ENCODE results near the gene ANKRD52. TPM values are rescaled to one million over a fixed set of nuclear protein-coding genes. Genes with fewer than 3 reads are reported as not detected.
"Not testable (repeated sequence)": the region's sequence is repeated elsewhere in the genome, so short reads cannot be mapped to it uniquely, and the experiment has no call there.

ANKRD52 gene
- total RNA-seq, 1 donor from 2014 or later, result 25.1 TPM

DNA sequence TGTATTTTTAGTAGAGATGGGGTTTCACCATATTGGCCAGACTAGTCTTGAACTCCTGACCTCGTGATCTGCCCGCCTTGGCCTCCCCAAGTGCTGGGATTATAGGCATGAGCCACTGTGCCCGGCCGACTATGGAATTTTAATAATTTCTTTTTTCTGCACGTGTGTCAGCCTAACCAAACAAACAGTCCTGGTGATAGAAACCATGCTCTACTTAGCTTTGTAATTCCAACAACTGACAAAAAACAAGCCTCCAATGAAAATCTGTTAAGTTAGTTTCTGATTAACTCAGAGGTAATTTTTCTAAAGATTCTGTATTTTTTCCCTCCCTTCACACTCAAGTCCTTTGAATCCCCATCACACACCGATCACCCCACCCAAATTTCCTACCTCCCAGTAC is 23.8 kb upstream of the ANKRD52 start:
- no peaks in the 10 kb centered on the region for H3K9me3 ChIP-seq (replicated peaks)
- DNase-seq, result no peak
- H3K27ac ChIP-seq (replicated peaks), result no peak overlapping the region
- no peaks in the 10 kb centered on the region for H3K27me3 ChIP-seq (ENCODE audit: low read depth)
- H3K4me1 ChIP-seq, result peaks cover 15% of the 10 kb centered on the region
- H3K36me3 ChIP-seq, result peaks cover 94% of the 10 kb centered on the region
- TF ChIP-seq, protein P1, sequence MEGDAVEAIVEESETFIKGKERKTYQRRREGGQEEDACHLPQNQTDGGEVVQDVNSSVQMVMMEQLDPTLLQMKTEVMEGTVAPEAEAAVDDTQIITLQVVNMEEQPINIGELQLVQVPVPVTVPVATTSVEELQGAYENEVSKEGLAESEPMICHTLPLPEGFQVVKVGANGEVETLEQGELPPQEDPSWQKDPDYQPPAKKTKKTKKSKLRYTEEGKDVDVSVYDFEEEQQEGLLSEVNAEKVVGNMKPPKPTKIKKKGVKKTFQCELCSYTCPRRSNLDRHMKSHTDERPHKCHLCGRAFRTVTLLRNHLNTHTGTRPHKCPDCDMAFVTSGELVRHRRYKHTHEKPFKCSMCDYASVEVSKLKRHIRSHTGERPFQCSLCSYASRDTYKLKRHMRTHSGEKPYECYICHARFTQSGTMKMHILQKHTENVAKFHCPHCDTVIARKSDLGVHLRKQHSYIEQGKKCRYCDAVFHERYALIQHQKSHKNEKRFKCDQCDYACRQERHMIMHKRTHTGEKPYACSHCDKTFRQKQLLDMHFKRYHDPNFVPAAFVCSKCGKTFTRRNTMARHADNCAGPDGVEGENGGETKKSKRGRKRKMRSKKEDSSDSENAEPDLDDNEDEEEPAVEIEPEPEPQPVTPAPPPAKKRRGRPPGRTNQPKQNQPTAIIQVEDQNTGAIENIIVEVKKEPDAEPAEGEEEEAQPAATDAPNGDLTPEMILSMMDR (IDR thresholded peaks at IDR 0.05; ENCODE audit: borderline replicate concordance), result no peak
- intact Hi-C loops (cut with micrococcal nuclease), result no loop called here
- no peak overlapping the region for H3K4me3 ChIP-seq

DNA sequence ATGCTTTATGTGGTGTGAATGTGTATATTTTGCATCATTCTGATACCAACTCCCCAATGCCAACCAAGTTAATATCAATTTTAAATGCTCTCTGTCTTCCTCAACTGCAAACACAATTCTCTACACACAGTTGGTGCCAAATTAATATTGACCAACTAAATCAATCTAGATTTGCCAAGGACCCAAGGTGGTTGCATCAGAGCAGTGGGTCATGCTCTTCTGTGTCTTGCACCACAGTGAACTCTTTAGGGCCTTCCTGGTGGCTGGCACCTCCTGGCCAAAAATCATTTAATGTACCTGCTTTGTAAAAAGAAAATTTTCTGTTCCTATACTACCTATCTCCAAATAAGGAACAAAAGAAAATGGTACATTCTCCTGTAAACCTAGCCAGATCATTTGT is 22.7 kb upstream of the ANKRD52 start:
- Histone ChIP-seq H3K36me3 (peaks cover 97% of the 10 kb centered on the region), H3K9me3 (replicated peaks) (no peaks in the 10 kb centered on the region), H3K4me3 (no peak overlapping the region), H3K27me3 (ENCODE audit: low read depth) (no peaks in the 10 kb centered on the region), H3K27ac (replicated peaks) (no peak overlapping the region), H3K4me1 (peaks cover 3% of the 10 kb centered on the region)
- TF ChIP-seq, protein P1 (IDR thresholded peaks at IDR 0.05; ENCODE audit: borderline replicate concordance), result no peak
- intact Hi-C loops (cut with micrococcal nuclease), result no loop called here
- no peak for DNase-seq

DNA sequence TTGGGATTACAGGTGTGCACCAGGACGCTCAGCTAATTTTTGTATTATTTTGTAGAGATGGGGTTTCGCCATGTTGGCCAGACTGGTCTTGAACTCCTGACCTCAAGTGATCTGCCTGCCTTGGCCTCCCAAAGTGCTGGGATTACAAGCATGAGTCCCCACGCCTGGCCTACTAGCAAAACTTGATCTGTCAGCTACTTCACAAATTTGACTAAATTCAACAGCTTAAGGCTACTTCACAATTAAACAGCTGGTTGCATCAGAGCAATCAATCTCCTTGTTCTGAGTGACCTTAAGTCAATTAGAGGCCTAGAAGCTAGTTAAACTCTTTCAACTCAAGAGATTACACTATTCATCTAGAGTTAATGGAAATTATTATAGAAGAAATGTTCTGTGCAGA is 20.7 kb upstream of the ANKRD52 start:
- no peak overlapping the region for H3K27ac ChIP-seq (replicated peaks)
- no peak for DNase-seq
- no peaks in the 10 kb centered on the region for H3K27me3 ChIP-seq (ENCODE audit: low read depth)
- H3K9me3 ChIP-seq (replicated peaks), result no peaks in the 10 kb centered on the region
- H3K4me3 ChIP-seq, result no peak overlapping the region
- intact Hi-C loops (cut with micrococcal nuclease), result no loop called here
- TF ChIP-seq, protein P1 (IDR thresholded peaks at IDR 0.05; ENCODE audit: borderline replicate concordance), result no peak
- H3K36me3 ChIP-seq, result peaks cover 99% of the 10 kb centered on the region
- no peaks in the 10 kb centered on the region for H3K4me1 ChIP-seq

DNA sequence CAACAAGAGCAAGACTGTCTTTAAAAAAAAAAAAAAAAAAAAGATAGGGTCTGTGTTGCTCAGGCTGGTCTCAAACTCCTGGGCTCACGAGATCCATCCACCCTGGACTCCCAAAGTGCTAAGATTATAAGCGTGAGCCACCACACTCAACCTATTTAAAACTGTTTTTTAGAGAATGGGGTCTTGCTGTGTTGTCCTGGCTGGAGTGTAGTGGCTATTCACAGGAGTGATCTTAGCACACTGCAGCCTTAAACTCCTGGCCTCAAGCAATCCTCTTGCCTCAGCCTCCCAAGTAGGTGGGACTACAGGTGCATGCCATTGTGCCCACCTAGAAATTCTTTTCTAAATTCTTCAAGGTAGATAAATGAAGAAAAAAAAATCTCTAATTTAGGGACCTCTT is 16.1 kb upstream of the ANKRD52 start:
- TF ChIP-seq, protein P1 (IDR thresholded peaks at IDR 0.05; ENCODE audit: borderline replicate concordance), result no peak
- Histone ChIP-seq H3K27ac (replicated peaks) (no peak overlapping the region), H3K36me3 (peaks cover 95% of the 10 kb centered on the region), H3K27me3 (ENCODE audit: low read depth) (no peaks in the 10 kb centered on the region), H3K4me3 (no peak overlapping the region), H3K4me1 (peaks cover 35% of the 10 kb centered on the region), H3K9me3 (replicated peaks) (no peaks in the 10 kb centered on the region)
- intact Hi-C loops (cut with micrococcal nuclease), result no loop called here
- DNase-seq, result no peak

DNA sequence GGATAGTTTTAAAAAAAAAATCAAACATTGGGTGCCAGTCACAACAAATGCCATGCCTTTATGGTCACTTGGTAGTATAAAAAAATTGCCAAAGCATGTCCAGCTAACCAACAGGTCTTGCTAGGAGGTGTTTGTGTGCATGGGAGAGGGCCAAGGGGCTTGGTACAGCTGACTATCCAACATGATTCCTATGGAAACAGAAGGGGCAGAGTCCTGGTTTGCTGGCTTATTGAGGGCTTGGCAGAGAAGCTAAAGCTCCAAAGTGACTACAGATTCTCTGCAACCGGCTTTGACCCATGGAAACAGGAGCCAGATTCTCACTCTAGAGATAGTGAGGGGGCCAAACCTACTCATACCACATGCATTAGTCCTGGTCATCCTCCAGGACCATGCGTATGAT is 14.3 kb upstream of the ANKRD52 start:
- DNase-seq; H3K4me3 ChIP-seq; H3K27me3 ChIP-seq (ENCODE audit: low read depth); intact Hi-C loops (cut with micrococcal nuclease); H3K9me3 ChIP-seq (replicated peaks): not testable (repeated sequence)
- H3K27ac ChIP-seq (replicated peaks), result peak overlapping the region; percentile 97
- H3K36me3 ChIP-seq, result peaks cover 83% of the 10 kb centered on the region
- peaks cover 46% of the 10 kb centered on the region for H3K4me1 ChIP-seq

DNA sequence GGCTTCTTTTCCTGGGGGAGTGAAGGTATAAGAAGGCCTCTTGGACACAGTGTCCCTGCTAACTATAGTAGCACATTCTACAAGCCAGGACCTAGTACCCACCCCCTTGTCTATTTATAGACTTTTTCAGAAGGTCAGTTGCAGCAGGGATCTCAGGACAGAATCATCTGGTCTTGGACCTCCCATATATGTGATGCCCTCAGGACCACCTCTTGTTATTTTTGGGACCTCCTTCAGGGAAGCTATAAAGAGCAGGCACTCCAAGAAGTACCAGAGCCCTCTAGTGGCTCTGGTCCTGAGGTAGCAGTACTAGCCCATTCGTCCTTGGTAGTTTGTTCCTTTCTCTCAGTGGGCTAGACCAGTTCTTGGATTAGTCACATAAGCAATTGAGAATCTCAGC is 12.8 kb upstream of the ANKRD52 start:
- H3K4me1 ChIP-seq, result peaks cover 59% of the 10 kb centered on the region

More for the DNA sequence above, 12.8 kb upstream of the ANKRD52 start:
- no peaks in the 10 kb centered on the region for H3K27me3 ChIP-seq (ENCODE audit: low read depth)
- peak overlapping the region; percentile 97 for H3K27ac ChIP-seq (replicated peaks)
- no peak for DNase-seq
- H3K36me3 ChIP-seq, result peaks cover 70% of the 10 kb centered on the region
- no peaks in the 10 kb centered on the region for H3K9me3 ChIP-seq (replicated peaks)
- intact Hi-C loops (cut with micrococcal nuclease), result no loop called here
- peak overlapping the region; percentile 83 for H3K4me3 ChIP-seq
- TF ChIP-seq, protein P1 (IDR thresholded peaks at IDR 0.05; ENCODE audit: borderline replicate concordance), result peak; percentile 53

All from left ventricle myocardium inferior (tissue), 1 donor.